ENCODE results near the gene TMEM272. TPM values are rescaled to one million over a fixed set of nuclear protein-coding genes. Genes with fewer than 3 reads are reported as not detected.

The TMEM272 gene
- total RNA-seq, 2 donors from 2014 or later = not detected

- TF ChIP-seq POLR2A (IDR thresholded peaks at IDR 0.05) (no peak), CTCF (IDR thresholded peaks at IDR 0.05) (no peak)
- peaks cover 10% of the 10 kb centered on the region for H3K4me1 ChIP-seq
- DNase-seq (no peak), ATAC-seq (no peak)
- H3K27me3 ChIP-seq = no peaks in the 10 kb centered on the region
- H3K27ac ChIP-seq = no peak overlapping the region
- no peaks in the 10 kb centered on the region for H3K36me3 ChIP-seq (replicated peaks in 1 of 2; ENCODE audit: insufficient read depth in 1 of 2, low read depth in 2 of 2)
- no peak overlapping the region for H3K4me3 ChIP-seq
- 56 to 65% methylated on average over 1 of the region's 1 CpG for WGBS, 2 donors
- H3K9me3 ChIP-seq = no peaks in the 10 kb centered on the region
- intact Hi-C loops (cut with DNase I) = loop anchor here (10.0 kb wide), 1 partner anchor 278 kb away; the partner anchor contains the start of gene NEK5
Observed at GRCh38 chr13:51846756-51847155, 1.8 kb upstream of the TMEM272 start.

GRCh38 chr13:51845574-51846318, 769 bp upstream of the TMEM272 start:
- Histone ChIP-seq H3K4me3 (no peak overlapping the region), H3K27ac (no peak overlapping the region), H3K36me3 (replicated peaks in 1 of 2; ENCODE audit: insufficient read depth in 1 of 2, low read depth in 2 of 2) (no peaks in the 10 kb centered on the region), H3K27me3 (no peaks in the 10 kb centered on the region), H3K9me3 (no peaks in the 10 kb centered on the region), H3K4me1 (peaks cover 10% of the 10 kb centered on the region)
- DNase-seq = no peak
- WGBS, 2 donors = 33 to 38% methylated on average over 5 of the region's 5 CpGs
- intact Hi-C loops (cut with DNase I) = loop anchor here (10.0 kb wide), 1 partner anchor 279 kb away; the partner anchor contains the start of gene NEK5
- no peak for TF ChIP-seq POLR2A (IDR thresholded peaks at IDR 0.05)
- TF ChIP-seq CTCF (IDR thresholded peaks at IDR 0.05) = no peak
- ATAC-seq = peak; percentile 16

GRCh38 chr13:51843529-51843928, 1.4 kb downstream of the TMEM272 start:
- TF ChIP-seq CTCF (IDR thresholded peaks at IDR 0.05) = no peak
- no peak for TF ChIP-seq POLR2A (IDR thresholded peaks at IDR 0.05)

GRCh38 chr13:51841732-51842131, 3.2 kb downstream of the TMEM272 start:
- Histone ChIP-seq H3K4me1 (peaks cover 10% of the 10 kb centered on the region), H3K27me3 (no peaks in the 10 kb centered on the region), H3K4me3 (no peak overlapping the region), H3K36me3 (replicated peaks in 1 of 2; ENCODE audit: insufficient read depth in 1 of 2, low read depth in 2 of 2) (no peaks in the 10 kb centered on the region), H3K27ac (no peak overlapping the region), H3K9me3 (no peaks in the 10 kb centered on the region)
- 65 to 71% methylated on average over 6 of the region's 6 CpGs for WGBS, 2 donors
- intact Hi-C loops (cut with DNase I) = loop anchor here (10.0 kb wide), 1 partner anchor 283 kb away; the partner anchor contains the start of gene NEK5
- DNase-seq = no peak
- ATAC-seq = no peak
- no peak for TF ChIP-seq POLR2A (IDR thresholded peaks at IDR 0.05)
- no peak for TF ChIP-seq CTCF (IDR thresholded peaks at IDR 0.05)

More at GRCh38 chr13:51843529-51843928, 1.4 kb downstream of the TMEM272 start:
- Histone ChIP-seq H3K27ac (no peak overlapping the region), H3K36me3 (replicated peaks in 1 of 2; ENCODE audit: insufficient read depth in 1 of 2, low read depth in 2 of 2) (no peaks in the 10 kb centered on the region), H3K27me3 (no peaks in the 10 kb centered on the region), H3K4me1 (peaks cover 10% of the 10 kb centered on the region), H3K4me3 (no peak overlapping the region), H3K9me3 (no peaks in the 10 kb centered on the region)
- 43 to 52% methylated on average over 3 of the region's 3 CpGs for WGBS, 2 donors
- DNase-seq = no peak
- intact Hi-C loops (cut with DNase I) = loop anchor here (10.0 kb wide), 1 partner anchor 281 kb away; the partner anchor contains the start of gene NEK5
- ATAC-seq = no peak
